CD4-positive, alpha-beta T cell treated with Interleukin-6 at 100 ng/mL for 8 hours (primary cell): ENCODE results near the gene CFAP299.
"Not testable (repeated sequence)": the region's sequence is repeated elsewhere in the genome, so short reads cannot be mapped to it uniquely, and the experiment has no call there.

Experiments used
- DNase-seq: peaks from one replicate; pipeline ENCODE4 v3.0.0-alpha.2; 2020; ENCODE audit warnings: mixed read lengths, low spot score

The CFAP299 gene

GRCh38 chr4:80610199-80610598 lies 274.7 kb downstream of the CFAP299 start:
- no peak for DNase-seq

DNA sequence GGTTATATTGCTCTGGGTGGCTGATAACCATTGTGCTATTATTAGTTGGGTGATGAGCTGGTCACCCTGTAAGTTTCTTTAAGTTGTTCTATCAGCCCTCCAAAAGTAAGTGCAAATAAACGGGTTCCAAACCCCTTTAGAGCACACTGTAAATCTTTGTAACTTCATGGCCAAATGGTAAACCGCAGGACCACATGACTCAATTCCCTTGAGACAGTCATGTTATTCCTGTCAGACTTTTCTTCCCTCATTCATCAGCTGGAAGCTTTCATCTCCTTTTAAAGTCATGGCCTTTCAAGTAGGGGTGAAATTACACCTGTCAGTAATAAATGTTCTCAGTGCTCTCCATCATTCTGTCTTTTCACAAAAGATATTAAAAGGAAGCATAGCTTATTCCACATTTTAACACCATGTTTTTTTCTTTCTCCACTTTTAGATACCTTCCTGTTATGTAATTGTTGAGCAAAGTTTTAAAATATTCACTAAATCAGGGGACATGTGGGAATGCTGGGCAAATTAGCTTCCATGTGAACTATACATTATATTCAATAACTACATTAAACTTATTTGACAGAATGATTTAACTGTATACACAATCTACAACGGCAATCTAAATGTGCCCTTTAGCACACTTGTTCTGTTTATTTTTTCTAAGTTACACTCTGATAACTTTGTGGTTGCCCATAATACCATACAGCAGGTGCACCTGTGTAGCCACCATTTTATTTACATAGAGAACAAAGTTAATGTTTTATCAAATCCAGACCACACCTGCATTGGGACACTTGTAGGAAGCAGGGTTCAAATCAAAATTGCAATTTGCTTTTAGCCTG lies 275.5 kb downstream of the CFAP299 start:
- DNase-seq = no peak

- DNase-seq = no peak
These were observed 276.1 kb downstream of the CFAP299 start for GRCh38 chr4:80611678-80611979.

DNA sequence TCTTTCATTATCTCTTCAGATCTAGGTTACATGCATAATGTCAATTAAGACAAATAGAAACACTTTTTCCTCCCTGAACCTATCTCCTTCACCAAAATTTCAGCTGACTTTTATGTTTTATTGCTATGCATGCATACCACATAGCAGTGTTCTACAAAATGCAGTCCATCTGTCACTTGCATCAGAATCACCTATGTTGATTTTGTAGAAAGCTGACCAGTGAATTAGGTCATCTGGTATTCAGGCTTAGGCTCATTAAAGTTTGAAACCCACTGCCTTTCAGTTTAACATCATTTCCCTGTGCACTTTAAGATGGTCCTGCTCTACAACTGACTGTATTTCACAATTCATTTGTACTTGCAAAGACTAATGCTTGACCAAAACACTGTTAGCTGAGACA lies 277.9 kb downstream of the CFAP299 start:
- no peak for DNase-seq

DNA sequence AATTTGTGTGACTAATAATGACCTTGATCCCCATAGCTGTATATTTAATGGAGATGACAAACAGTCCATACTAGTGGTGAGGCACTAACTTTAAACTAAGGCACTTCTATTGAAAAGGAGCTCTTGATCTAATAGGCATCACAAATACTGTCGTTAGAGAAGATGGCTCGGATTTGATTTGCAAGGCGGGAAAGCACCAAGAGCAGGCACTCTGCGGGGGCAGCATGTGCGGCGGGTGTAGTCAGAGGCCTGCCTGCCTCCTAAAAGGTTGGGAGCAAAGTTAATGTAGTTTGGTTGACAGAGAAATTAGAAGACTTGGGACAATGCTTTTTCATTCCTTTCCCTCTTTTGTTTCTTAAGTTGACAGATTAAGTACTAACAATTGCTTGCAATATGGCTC lies 278.8 kb downstream of the CFAP299 start:
- no peak for DNase-seq

- no peak for DNase-seq
These were observed 279.6 kb downstream of the CFAP299 start for GRCh38 chr4:80615099-80615498.

DNA sequence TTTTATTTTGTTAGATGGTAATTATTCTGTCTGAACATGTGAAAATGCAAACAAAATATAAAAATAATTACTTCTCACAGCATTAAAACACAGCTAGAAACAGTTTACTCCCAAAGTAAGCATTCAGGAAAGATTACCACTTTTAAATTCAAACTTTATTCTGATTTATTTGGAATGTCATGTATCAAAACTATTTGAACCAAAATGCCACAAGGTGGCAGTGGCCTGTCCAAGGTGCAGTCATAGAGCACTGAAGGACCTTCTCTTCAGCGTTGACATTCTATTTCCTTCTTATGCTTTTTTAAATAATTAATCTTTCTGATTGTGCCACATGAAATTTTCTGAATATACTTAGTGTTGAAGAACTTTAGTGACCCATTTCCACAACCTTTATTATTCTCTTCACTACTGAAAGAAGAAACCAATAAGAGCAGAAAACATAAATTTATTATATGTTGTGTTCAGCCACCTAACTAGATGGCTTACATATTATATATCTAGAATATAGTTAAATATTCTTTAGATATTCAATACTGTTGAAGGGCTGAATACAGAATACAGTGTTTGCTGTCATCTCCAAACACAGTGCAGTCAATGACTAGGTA lies 283.6 kb downstream of the CFAP299 start:
- no peak for DNase-seq

GRCh38 chr4:80631861-80632260 lies 296.3 kb downstream of the CFAP299 start:
- DNase-seq = no peak

DNA sequence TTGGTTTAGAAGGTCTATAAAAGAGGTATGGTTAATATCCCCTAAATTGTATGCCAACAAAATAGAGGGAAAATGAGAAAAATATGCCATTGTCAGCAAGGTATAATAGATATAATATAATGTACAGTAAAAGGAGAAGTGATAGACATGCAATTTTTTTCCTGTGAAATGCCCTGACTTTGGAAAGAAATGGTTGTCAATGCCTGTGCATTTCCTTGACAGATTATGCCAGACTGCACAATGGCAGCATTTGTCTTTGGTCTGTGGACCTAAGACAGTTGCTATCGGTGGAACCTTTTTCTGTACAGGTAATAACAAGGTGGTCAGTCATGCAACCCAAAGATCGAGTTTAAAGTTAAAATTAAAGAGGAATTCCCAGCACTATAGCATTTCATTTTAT lies 301.7 kb downstream of the CFAP299 start:
- DNase-seq = no peak

DNA sequence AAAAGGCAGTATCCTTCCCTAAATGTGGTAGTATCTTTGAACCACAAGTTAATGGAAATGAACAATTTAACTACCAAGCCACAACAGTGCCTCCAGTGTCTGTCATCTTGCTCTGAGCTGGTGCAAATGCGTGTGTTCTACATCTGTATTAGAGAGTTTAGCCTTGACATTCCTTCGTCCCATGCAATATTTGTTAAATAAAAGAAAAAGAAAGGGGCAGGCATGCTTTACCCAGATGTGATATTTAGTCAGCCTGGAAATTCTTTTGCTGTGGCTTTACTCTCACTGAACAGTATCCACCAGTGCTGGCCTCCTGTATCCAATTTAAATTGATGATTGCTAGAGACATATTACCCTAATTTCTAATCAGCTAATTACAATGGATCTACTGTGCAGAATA lies 310.5 kb downstream of the CFAP299 start:
- no peak for DNase-seq

DNA sequence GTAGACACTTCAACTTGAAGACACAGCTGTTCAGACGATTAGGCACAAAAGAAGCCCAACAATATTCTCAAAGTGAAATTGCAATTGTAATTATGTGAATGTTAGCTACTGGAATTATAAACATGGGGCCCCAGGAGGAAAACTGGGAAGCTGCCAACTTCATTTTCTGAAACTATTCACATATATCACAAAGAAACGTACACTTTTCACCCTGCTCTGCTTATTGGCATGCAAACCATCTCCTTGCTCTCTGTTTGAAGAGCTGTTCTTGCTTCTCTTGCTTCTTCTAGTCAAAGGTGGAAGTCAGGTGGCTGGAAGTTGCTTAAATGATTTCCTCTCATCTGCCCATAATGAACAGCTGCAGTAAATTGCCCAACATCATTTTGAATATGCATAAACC lies 320.1 kb downstream of the CFAP299 start:
- no peak for DNase-seq

DNA sequence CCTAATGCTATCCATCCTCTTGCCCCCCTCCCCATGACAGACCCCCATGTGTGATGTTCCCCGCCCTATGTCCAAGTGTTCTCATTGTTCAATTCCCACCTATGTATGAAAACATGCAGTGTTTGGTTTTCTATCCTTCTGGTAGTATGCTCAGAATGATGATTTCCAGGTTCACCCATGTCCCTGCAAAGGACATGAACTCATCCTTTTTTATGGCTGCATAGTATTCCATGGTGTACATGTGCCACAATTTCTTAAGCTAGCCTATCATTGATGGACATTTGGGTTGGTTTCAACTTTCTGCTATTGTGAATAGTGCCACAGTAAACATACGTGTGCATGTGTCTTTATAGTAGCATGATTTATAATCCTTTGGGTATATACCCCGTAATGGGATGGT lies 334.6 kb downstream of the CFAP299 start:
- DNase-seq = not testable (repeated sequence)

DNA sequence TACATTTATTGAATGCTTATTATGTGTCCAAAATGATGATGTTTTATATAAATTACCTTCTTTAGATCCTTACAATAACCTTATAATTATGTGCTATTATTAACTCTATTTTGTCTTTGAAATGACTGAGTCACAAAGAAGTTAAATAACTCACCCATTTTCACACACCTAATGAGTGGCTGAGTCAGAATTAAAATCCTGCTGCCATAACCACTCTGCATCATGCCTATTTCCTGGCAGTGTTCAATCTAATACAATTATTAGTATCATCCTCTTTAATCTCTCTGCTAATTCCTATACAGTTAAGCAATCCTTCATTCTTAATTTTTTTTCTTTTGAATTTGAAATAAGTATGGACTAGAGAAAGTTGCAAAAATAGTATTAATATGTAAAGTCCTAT lies 342.9 kb downstream of the CFAP299 start:
- no peak for DNase-seq

DNA sequence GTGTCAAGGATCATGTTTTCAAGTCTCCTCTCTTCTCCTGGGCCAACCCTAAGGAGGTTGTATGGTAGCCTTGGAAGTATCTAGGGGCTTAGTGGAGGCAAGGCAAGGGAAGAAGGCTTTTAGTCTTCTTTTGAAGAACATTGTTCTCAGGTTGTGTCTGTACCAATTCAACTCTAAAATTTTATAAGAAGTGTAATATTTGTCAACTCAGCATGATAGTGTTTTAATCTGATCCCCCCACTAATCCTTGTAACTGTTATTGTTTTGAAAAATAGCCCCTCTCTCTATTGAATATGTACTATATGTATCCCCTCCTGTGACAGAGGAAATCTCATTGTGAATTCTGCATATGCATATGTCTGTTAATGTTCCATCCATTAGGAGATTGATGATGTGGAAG lies 345.4 kb downstream of the CFAP299 start:
- DNase-seq = no peak

DNA sequence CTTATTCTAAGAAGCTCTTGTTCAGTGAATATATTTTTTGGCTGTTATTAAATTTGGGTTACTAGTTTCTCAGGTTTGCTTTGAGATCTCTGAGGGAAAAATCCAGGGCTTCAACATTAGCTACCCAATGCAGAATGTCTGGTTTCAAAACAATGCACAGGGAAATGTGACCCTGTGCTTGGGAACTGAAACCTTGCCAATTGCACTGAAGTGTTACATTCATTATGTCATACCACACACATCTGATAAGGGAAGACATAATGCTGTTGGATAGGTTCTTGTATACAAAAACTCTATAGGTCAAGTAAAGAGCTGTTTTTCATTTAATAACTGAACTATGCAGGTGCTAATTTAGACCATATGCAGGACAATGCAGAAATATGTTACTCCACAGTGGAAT lies 349.7 kb downstream of the CFAP299 start:
- DNase-seq = no peak

DNA sequence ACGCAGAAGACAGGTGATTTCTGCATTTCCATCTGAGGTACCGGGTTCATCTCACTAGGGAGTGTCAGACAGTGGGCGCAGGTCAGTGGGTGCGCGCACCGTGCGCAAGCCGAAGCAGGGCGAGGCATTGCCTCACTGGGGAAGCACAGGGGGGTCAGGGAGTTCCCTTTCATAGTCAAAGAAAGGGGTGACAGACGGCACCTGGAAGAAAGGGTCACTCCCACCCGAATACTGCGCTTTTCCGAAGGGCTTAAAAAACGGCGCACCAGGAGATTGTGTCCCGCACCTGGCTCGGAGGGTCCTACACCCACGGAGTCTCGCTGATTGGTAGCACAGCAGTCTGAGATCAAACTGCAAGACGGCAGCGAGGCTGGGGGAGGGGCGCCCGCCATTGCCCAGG lies 352.2 kb downstream of the CFAP299 start:
- DNase-seq = not testable (repeated sequence)

GRCh38 chr4:80694171-80694570 lies 358.6 kb downstream of the CFAP299 start:
- no peak for DNase-seq

DNA sequence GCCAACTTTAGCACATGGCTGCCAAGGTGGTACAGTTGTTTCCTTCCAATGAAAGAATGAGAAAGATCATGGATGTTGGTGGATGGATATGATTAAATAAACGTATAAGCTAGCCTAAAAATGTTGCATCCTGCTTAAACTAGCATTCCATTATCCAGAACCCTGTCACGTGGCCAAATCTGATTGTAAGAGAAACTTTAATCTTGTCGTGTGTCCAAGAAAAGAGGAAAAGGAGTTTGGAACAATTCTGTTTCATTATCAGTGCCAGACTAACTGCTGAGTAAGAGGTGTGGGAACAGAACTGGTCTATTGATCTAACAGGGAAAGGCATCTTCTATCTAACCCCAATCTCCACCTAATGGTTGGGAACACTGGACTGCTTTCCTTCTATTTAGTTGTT lies 369.8 kb downstream of the CFAP299 start:
- DNase-seq = no peak

- peak; percentile 7 for DNase-seq
These were observed 373.7 kb downstream of the CFAP299 start for GRCh38 chr4:80709082-80709869.

GRCh38 chr4:80710748-80711451 lies 375.4 kb downstream of the CFAP299 start:
- DNase-seq = no peak

GRCh38 chr4:80711956-80712355 lies 376.4 kb downstream of the CFAP299 start:
- no peak for DNase-seq

- no peak for DNase-seq
These were observed 377.9 kb downstream of the CFAP299 start for GRCh38 chr4:80713409-80713808.

DNA sequence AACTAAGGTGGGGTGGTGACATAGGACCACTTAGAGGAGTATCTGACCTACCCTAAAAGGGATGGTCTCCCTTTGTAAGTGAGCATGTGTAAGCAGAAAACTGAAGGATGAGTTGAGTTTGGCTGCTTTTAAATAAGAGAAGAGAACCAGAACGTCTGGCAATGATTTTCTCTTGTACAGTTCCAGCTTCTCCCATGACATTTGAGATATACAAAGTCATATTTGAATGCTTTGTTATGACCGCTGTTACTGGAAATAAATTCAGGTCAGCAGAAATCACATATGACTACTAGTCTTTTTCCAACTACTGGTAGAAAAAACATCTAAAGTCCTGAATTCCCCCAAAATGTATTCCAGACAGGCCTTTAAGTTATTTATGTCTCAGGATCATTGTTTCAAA lies 381.7 kb downstream of the CFAP299 start:
- no peak for DNase-seq
